GM19463 (cell line): ENCODE results near the gene ZFP36.
"Not testable (repeated sequence)": the region's sequence is repeated elsewhere in the genome, so short reads cannot be mapped to it uniquely, and the experiment has no call there.

Experiments
- ATAC-seq: cut with Tn5 transposase; IDR thresholded peaks from one replicate; pipeline ENCODE4 v1.9.1; 2021; ENCODE audit warnings: mild to moderate bottlenecking, moderate library complexity; ENCODE audit not compliant: unreplicated experiment

Gene ZFP36

DNA sequence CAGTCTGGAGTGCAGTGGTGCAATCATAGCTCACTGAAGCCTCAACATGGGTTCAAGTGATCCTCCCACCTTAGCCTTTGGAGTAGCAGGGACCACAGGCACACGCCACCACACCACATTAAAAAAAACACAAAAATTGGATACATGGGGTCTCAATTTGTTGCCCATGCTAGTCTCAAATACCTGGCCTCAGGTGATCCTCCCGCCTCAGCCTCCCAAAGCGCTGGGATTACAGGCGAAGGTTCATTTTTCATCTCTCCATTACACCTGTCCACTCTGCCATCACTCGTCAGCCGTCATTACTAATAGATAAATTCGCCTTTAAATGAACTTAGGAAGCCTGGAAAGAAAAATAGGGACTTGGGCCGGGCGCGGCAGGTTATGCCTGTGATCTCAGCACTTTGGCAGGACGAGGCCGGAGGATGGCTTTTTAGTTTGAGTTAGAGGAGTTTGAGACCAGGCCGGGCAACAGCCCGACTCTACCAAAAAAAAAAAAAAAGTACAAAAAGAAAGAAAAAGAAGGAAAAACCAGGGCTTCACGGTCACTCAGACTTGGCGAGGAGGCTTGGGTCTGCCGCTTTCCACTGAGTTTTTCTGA lies 38.0 kb downstream of the ZFP36 start:
- ATAC-seq, result no peak

GRCh38 chr19:39445196-39446111 lies 38.8 kb downstream of the ZFP36 start, which contains the start of gene SUPT5H:
Gene SUPT5H (plus strand): TSS chr19:39445582. CDS start chr19:39445891, 309 bp downstream.
- peak; percentile 82 for ATAC-seq

GRCh38 chr19:39446365-39447084 lies 39.9 kb downstream of the ZFP36 start:
- ATAC-seq, result no peak

DNA sequence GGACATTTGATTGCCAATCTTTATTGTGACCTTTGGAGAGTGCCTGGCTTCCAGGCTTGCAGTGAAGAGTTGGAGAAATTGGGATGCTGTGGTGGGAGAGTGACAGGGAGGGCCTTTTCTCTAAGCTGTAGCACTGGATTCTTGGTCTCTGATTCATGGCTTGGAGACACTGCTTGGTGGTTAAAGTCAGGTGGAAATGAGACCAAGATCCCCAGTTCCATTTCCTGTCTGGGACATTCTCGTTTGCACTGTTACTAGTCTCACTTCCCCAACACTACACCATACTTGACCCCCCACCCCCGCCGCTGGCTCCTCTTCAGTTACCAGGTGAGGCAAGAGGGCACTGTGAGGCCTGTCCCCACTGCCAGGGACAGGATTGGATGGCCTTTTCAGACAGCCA lies 41.6 kb downstream of the ZFP36 start:
- no peak for ATAC-seq

- no peak for ATAC-seq
Measured at GRCh38 chr19:39449116-39449797, 42.6 kb downstream of the ZFP36 start.

GRCh38 chr19:39451257-39451656 lies 44.6 kb downstream of the ZFP36 start:
- ATAC-seq, result not testable (repeated sequence)
